Activated effector memory CD4-positive, alpha-beta T cell treated with Interleukin-2 at 50 U/mL for 16 hours (primary cell): ENCODE results near the gene DMKN.

ENCODE experiments used
- DNase-seq: peaks from one replicate; pipeline ENCODE4 v3.0.0-alpha.2; 2020

The DMKN gene

GRCh38 chr19:35513628-35514281, at the start of gene DMKN:
TSS of gene DMKN (minus strand) at chr19:35513649. CDS start at chr19:35513475, 174 bp downstream.
- no peak for DNase-seq

GRCh38 chr19:35562776-35563175, 49.3 kb upstream of the DMKN start:
- no peak for DNase-seq

DNA sequence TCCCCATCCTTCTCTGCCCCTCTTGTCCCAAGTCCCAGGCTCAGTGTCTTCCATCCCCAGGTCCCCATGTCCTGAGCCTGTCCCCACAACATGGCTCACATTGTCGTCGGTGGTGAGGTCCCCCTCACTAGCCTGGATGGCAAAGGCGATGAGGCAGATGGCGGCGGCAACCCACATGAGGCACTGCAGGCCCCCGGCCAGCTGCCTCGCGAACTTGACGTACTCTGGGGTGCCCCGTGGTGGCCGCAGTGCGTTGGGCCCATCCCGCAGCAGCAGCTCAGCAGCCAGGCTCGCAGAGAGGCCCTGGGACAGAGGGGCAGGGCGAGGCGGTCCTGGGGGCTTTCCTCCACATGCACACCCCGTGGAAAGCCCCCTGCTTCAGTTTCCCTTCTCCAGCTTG, 48.9 kb upstream of the DMKN start:
- DNase-seq, result no peak

- DNase-seq, result no peak
These were observed 48.0 kb upstream of the DMKN start for GRCh38 chr19:35561436-35561835.

GRCh38 chr19:35560677-35561076, 47.2 kb upstream of the DMKN start:
- DNase-seq, result no peak

DNA sequence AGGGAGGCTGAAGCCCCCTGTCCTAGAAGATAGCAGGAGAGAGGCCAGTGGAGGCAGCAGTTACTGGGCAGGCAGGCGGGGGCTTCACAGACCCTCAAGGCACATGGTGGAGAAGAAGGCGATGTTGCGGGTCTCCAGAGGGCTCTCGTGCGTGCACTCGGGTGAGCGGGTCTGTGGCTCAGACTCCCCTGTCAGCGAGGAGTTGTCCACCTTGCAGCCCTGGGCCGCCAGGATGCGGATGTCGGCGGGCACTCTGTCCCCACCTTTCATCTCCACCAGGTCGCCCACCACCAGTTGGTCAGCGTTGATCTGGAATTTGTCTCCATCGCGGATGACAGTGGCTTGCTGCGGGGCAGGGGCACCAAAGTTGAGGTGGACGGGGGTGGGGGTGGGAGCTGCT, 46.8 kb upstream of the DMKN start:
- DNase-seq, result no peak

GRCh38 chr19:35559781-35560180, 46.3 kb upstream of the DMKN start:
- DNase-seq, result no peak

DNA sequence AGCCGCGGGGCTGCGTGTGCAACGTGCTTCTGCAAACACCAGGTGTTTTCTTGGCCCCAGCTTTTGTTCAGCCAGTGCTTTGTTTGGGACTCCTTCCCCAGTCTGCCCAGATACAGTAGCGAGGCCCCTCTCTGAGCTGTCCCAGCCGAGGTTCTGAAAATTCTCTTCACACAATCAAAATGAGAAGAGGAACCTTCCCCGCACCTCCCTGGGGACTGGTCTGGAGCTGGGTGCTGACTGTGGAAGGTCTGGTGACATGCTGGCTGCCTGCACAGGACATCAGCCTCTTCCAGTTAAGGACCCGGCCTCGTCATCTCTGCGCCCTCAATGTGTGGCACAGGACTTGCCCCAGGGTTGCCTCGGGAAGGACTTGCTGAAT, 45.8 kb upstream of the DMKN start:
- no peak for DNase-seq

DNA sequence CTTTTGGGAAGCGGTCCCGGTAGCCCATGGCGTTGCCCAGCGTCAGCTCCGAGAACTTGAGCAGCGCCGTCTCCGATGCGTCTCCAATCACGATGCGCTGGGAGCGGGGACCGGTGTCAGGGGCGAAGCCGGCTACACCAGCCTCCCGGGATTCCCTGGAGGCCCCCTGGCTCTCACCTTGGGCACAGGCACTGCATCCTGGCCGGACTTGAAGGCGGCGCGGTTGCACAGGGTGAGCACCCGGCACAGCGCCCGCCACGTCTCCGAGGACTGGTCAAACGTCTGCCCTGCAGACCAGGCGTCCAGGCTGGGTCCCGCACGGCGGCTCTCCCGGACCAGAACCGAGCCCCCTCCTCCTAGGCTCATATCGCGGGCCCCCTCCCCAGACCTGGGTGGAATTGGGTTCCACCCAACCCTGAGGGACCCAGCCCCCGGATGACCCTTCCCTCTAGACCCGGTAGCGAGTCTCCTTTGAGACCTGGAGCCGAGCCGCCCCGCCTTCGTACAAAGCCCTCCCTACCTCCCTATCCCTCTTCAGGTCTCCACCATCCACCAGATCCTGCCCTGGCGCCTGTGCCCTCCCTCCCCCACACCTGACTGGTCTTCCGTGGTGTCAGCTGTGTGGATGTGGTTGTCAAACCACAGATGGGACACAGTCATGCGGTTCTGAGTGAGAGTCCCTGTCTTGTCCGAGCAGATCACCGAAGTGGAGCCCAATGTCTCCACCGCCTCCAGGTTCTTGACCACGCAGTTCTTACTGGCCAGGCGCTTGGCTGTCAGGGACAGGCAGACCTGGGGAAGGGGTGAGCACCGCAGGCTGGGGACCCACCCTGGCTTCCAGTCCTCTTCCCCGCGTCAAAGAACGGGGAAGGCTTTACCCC, 45.2 kb upstream of the DMKN start:
- DNase-seq, result no peak

- peak; percentile 10 for DNase-seq
These were observed 44.3 kb upstream of the DMKN start for GRCh38 chr19:35557539-35558399.

DNA sequence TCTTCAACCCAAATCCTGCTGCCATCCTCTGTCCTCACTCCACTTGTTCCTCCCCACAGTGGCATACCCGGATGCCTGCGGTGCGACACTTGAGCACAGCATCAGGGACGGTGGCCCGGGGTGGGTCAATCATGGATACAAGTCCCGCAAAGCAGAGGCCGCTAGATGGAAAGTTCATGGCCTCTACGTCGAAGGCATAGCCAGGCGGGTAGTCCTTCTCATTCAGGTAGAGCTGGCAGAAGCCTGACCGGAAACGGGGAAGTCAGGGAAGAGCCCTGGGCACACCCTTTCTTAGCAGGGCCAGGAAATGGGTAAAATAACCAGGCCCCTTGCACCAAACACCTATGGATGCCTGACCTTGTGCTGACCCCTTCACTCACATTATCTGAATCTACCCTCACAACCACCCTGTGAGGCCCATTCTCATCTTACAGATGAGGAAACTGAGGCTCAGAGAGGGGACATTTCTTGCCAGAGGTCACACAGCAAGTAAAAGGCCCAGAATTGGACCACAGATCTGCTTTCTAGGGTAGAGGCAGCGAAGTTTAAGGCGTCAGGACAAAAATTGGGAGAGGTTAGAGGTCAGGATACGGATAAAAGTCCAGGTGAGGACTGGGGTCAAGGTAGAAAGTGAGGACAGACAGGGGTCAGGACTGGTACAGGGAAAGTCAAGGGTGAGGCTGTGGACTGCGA, 43.5 kb upstream of the DMKN start:
- no peak for DNase-seq

DNA sequence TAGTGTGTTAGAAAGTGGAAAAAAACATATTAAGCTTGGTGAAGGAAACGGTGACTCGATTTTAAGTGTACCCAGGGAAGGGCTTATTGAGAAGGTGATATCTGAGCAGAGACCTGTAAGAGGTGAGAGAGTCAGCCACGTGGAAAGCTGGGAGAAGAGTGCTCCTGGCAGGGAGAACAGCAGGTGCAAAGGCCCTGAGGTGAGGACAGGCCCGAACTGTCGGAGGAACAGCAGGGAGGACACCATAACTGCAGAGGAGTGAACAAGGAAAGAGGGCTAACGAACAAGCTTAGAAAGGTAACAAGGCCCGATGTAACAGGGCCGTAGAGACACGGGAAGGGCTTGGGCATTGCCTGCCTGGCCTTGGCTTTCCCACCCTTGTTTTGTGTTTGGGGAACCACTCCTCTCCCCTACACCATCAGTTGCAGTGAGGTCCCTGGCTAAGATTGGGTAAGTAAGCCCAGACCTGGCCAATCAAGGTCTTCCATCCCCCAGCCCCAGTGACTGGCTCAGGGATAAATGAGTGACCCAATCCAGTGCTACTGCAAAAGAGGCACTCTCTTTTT, 42.7 kb upstream of the DMKN start:
- DNase-seq, result no peak

DNA sequence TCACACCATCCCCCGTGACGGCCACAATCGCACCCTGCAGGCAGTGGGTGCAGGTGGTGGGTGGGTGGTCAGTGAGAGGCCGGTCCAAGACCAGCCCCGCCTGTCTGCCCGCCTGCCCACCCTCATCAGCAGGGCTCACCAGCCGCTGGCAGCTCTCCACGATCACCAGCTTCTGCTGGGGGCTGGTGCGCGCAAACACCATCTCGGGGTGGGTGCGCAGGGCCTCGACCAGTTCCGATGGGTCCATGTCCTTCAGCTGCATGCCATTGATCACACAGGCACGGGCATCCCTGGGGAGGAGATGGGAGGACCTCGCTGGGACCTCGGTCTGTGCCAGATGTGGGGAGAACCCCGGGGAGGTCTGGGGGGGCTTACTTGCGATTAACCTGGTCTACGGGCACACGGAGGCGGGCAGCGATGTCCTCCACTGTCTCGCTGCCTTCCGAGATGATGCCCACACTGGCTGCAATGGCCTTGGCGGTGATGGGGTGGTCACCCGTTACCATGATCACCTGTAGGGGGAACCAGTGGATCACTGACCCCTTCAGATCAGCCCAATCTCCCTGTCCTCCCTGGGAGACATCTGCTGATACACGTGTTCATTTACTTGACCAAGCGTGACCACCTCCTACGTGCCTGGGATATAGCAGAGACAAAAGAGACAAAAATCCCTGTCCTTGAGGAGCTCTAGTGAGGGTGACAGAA, 42.0 kb upstream of the DMKN start:
- DNase-seq, result no peak

DNA sequence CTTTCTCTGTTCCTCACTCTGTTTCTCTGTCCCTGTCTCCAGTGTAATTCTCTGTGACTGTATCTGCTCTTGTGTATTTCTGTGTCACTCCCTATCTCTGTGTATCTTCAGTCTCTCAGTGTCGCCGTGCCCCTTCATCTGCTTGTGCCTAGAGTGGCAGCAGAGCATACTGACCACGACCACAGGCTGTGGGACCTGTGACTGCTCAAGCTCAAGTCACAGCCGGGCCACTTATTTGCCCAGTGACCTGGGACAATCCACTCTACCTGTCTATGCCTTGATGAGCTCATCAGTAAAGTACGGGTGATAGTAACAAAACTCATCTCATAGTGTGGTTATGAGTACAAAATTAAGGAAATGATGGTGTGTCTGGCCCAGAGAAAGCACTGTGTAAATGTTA, 40.6 kb upstream of the DMKN start:
- no peak for DNase-seq

DNA sequence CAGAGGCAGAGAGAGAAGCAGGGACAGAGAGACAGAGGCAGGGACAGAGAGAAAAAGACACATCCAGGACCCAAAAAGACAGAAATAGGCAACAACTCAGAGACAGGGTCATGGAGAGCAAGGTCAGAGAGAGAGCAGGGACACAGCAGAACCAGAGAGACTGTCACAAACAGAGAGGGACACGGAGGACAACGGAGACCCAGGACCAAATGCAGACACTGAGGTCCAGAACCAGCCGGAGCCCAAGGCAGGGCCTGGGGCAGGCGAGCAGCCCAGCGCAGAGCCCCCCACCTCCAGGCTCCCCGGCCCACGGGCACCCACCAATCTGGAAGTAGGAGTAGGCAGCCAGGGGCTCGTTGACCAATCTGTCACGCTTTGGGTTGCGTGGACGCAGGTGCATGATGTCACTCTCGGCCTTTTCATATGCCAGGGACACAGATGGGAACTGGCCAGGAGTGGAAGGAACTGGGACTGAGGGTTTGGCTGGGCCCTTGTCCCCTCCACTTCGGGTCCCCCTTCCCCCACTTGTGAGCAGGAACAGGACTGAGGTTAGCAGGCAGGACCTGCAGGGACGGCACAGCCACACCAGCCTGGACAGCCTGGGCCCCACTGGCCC, 40.0 kb upstream of the DMKN start:
- DNase-seq, result no peak

DNA sequence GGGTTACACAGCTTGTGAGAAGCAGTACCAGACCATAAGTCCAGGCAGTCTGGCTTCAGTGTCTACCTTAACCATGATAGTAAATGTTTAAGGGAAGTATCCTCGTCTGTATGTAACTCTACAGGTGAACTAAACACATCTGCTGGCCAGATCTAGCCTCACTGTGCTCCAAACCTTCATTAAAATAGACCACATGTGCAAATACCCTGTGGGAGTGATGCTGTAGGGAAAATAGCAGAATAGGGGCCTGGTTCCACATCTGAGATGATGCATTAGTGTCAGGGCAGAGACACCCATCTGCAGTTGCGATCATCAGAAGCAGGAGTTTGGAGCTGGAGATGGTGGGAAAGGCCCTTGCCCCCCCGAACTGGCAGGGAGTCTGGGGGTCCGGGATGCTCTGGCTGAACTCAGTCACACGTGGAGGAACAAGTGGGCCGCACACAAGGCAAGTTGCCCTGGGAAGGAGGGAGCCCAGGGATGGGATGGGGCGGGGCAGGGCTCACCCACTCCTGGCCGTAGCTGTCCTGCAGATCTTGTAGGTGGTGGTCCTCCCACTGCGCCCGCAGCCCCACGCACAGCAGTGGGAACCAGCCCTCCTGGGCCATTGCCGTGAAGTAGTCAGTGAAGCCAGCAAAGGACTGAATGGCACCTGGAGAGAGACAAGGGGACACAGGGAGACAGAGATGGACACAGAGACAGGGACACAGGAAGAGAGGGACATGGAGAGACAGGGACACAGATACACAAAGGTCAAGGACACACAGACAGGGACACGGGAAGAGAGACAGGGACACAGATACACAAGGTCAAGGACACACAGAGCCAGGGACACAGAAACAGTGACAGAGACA, 39.3 kb upstream of the DMKN start:
- no peak for DNase-seq

DNA sequence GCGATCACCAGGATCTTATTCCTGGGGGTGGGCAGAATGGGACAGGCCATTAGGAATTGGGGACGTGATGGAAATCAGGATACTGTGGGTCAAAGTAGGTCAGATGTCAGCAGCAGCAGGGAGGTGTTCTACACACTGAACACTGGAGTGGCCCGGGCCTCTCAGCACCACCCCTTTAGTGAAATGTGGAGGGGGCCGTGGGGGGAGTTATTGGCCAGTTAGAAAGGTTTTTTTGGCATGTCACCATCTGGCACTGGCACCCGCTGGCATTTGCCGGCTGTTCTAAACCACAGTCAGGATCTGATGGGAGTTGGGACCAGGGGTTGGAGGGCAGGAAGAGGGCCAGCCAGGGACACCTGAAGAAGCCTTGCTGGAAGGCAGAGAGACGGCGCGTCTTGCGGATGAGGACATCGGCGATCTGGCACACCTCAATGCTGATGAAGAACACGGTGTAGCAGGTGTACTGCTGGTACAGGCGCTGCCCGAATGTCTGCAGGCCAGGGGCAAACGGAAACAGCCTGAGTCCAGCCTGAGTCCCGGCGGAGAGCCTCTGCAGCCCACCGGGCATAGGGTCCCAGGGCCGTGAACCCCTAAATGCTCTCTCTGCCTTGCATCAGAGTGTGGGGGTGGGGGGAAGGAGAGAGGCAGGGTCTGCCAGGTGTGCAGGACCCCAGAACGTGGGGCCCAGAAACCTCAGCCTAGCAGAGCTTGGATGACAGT, 37.8 kb upstream of the DMKN start:
- no peak for DNase-seq

DNA sequence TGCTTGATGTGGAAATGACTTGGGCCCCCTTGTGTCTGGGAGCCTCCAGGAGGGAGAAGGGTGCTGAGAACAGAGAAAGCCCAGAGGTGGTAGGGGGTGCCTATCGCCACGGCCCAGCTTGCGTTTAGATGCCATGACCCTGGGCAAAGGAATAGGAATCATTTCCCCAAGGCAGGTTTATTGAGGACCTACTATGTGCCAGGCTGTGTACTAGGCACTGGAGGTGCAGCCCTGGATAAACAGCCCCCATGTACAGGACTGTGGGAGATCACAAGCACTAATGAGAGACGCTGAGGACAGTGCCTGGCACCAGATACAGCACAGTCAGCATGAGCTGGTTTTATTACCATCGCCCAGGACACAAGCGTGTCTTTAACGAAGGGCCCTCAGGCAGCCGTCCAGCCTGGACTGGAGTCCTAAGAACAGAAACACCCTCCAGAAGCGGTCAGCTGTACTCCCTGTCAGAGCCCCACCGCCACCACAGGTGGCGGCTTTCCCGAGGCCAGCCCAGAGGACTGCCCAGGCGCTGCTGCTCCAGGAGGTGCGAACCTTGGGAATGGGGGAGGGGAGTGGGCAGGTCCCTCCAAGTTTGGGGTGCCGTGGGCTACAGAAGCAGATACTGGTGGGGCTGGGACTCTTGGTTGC, 36.6 kb upstream of the DMKN start:
- no peak for DNase-seq

DNA sequence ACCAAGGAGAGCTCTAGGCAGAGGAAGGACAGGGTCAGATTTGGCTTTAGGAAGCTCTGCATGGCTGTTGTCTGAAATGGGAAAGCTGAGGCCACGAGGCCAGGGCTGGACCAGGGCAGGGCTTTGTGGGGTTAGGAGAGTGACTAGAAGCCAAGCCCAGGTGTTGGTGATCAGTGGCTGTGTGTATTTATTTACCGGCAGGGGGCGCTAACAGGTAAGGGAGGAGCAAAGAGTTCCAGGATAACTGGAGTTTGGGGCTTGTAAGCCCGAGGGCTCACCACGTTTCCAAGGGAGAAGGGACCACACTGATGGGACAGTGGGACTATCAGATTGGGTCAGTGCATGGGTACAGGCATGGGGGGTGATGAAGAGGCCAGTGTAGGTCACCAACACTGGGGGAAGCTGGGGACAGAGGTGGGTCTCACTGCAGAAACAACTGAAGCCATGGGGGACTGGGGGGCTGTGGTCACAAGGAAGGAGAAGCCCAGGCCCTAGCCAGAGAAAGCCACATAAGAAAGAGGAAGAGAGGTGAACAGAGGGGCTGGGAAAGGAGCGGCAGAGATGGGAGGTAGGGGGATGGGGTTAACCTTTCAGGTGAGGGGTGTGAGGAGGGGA, 35.8 kb upstream of the DMKN start:
- DNase-seq, result peak; percentile 31
